22Rv1 (cell line): ENCODE measurements around the gene KCNQ5.

Experiments
- ZFX ChIP-seq: fragments of 450-650 bp; IDR thresholded peaks from 2 replicates; pipeline ENCODE4 v1.6.1; 2017; ENCODE audit warnings: antibody characterized with exemption, borderline replicate concordance
- TF ChIP-seq, protein P1 (sequence below): fragments of 450-650 bp; IDR thresholded peaks from 2 replicates; pipeline ENCODE4 v1.5.1; 2017; ENCODE audit warnings: mild to moderate bottlenecking

DNA sequence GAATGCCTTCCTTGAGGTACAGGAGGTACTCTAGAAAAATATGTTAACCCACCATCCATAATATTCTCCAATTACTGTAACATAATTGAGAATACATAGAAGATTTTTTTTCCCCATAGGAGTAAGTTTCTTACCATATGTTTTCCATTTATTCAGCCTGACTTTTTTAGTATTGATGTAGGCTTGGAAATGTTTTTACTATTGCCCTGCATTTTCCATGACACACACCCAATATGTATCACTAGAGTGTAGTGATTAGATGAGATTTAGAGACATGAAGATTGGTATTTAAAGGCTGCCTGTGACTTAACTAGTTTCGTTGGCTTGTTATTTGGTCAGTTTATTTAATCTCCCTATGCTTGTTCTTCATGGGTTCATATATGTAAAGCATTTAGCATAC, 39.5 kb downstream of the KCNQ5 start:
- TF ChIP-seq, protein P1, sequence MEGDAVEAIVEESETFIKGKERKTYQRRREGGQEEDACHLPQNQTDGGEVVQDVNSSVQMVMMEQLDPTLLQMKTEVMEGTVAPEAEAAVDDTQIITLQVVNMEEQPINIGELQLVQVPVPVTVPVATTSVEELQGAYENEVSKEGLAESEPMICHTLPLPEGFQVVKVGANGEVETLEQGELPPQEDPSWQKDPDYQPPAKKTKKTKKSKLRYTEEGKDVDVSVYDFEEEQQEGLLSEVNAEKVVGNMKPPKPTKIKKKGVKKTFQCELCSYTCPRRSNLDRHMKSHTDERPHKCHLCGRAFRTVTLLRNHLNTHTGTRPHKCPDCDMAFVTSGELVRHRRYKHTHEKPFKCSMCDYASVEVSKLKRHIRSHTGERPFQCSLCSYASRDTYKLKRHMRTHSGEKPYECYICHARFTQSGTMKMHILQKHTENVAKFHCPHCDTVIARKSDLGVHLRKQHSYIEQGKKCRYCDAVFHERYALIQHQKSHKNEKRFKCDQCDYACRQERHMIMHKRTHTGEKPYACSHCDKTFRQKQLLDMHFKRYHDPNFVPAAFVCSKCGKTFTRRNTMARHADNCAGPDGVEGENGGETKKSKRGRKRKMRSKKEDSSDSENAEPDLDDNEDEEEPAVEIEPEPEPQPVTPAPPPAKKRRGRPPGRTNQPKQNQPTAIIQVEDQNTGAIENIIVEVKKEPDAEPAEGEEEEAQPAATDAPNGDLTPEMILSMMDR, result no peak
- TF ChIP-seq ZFX, result no peak
